Right lobe of liver (tissue), 6 donors: Measurements from ENCODE around the gene ERGIC3. TPM values are rescaled to one million over a fixed set of nuclear protein-coding genes. Genes with fewer than 3 reads are reported as not detected.

Experiments
- ATAC-seq, 4 donors: fragments of 200-7000 bp; cut with Tn5 transposase; one replicate each; pipeline ENCODE4 v1.9.1; 2020; ENCODE audit warnings: mild to moderate bottlenecking in 4 of 4, moderate library complexity in 4 of 4
- DNase-seq, 3 donors: peaks; one replicate each; pipeline ENCODE4 v3.0.0-alpha.2; 2020
- H3K27ac ChIP-seq, 3 donors: fragments of 200-600 bp; one replicate each; pipeline ENCODE4 v1.8.0; 2022
- H3K27me3 ChIP-seq, 2 donors: fragments of 200-600 bp; one replicate each; pipeline ENCODE4 v1.8.0; 2022
- H3K36me3 ChIP-seq, 4 donors: fragments of 200-600 bp; sonication (generic) in 1 of 4; one replicate each; pipeline versions ENCODE4 v1.5.1 to v1.8.0; 2017 to 2022; ENCODE audit warnings: control low read depth in 1 of 4
- H3K4me1 ChIP-seq, 4 donors: fragments of 200-600 bp; sonication (generic) in 1 of 4; one replicate each; pipeline versions ENCODE4 v1.5.1 to v1.8.0; 2017 to 2022; ENCODE audit warnings: control low read depth in 1 of 4
- H3K4me3 ChIP-seq, 3 donors: fragments of 200-600 bp; one replicate each; pipeline ENCODE4 v1.8.0; 2022
- H3K9me3 ChIP-seq, 4 donors: fragments of 200-600 bp; sonication (generic) in 1 of 4; one replicate each; pipeline versions ENCODE4 v1.5.1 to v1.8.0; 2017 to 2022; ENCODE audit warnings: control low read depth in 1 of 4
- POLR2A ChIP-seq: fragments of 450-650 bp; IDR thresholded peaks from one replicate; pipeline ENCODE4 v1.6.1; 2017; ENCODE audit warnings: antibody characterized with exemption, mild to moderate bottlenecking
- WGBS: methylation state at CpG from one replicate; pipeline ENCODE4 v1.1.6; 2018; ENCODE audit warnings: low coverage, low lambda C conversion rate; ENCODE audit not compliant: insufficient coverage; ENCODE audit errors: missing lambda C conversion rate; 5-methylcytosine and 5-hydroxymethylcytosine counted together
- intact Hi-C, 2 donors: fragments of 100-400 bp; cut with DNase I; formaldehyde crosslinking; loops; one replicate each; pipeline versions ENCODE4 v1.11.2 to v1.14.1; 2022
- total RNA-seq, 6 experiments: library from RNA; depleted of rRNA in 2 of 6; stranded (reverse); fragments of >200 nt in 2 of 6; fragmentation: NEBNext Ultra II Directional in 3 of 6; extraction: Animal tissue kit (Norgen Biotek cat#: 25700) in 3 of 6; gene quantifications; one replicate each; pipeline versions ENCODE4 v1.1.0 to v1.2.4, GENCODE V29; 2016 to 2023
- TF ChIP-seq, protein P1 (sequence below), 4 donors: fragments of 200-600 bp in 3 of 4; fragments of 450-650 bp in 1 of 4; IDR thresholded peaks; one replicate each; pipeline versions ENCODE4 v1.5.1 to v1.8.0; 2016 to 2022; ENCODE audit warnings: antibody characterized with exemption in 4 of 4, mild to moderate bottlenecking in 2 of 4
- donor health status: DM: no; HTN: yes; CAD: no.
- donor health status: DM: no; HTN: no; CAD: no.
- donor health status: DM: no; HTN: no; CAD: no.
- donor health status: DM: no; HTN: yes; CAD: no.
- donor health status: DM: no; HTN: yes; CAD: no.

The ERGIC3 gene
- total RNA-seq, 6 experiments from 2014 or later = 82.7 to 129 (median 112) TPM

DNA sequence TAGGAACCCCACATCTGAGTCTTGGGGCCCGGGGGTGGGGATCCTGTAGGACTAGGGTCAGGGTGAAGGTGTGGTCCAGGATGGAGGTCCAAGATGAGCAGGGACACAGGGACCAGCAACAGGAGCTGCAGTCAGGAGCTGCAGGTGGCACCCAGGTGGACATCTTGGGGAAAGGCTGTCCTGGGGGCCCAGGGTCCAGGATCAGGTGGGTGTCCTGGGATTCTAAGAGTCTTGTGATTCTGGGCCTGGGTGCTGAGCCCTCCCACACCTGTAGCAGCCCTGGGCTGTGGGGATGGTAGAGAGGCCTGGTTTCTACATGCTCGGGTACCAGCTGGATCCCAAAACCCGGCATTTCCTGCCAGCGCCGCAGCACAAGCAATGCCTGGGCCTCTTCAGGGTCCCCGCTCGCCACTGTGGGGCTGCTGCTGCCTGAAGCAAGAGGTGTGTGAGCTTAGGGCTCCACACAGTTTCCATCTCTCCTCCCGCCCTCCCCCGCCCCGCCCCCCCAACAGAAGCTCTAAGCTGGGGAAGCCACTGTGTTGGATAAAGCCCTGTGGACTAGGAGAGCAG lies 20.7 kb downstream of the ERGIC3 start:
- no peaks in the 10 kb centered on the region for H3K36me3 ChIP-seq
- DNase-seq (peak in 1 of 3 donors; percentile 27), ATAC-seq (no peak)
- no peaks in the 10 kb centered on the region for H3K27me3 ChIP-seq
- no peak overlapping the region for H3K27ac ChIP-seq
- intact Hi-C loops = no loop called here
- H3K4me3 ChIP-seq = no peak overlapping the region
- 60% methylated on average over 1 of the region's 10 CpGs for WGBS
- H3K4me1 ChIP-seq = no peaks in the 10 kb centered on the region
- TF ChIP-seq POLR2A = no peak
- TF ChIP-seq, protein P1, sequence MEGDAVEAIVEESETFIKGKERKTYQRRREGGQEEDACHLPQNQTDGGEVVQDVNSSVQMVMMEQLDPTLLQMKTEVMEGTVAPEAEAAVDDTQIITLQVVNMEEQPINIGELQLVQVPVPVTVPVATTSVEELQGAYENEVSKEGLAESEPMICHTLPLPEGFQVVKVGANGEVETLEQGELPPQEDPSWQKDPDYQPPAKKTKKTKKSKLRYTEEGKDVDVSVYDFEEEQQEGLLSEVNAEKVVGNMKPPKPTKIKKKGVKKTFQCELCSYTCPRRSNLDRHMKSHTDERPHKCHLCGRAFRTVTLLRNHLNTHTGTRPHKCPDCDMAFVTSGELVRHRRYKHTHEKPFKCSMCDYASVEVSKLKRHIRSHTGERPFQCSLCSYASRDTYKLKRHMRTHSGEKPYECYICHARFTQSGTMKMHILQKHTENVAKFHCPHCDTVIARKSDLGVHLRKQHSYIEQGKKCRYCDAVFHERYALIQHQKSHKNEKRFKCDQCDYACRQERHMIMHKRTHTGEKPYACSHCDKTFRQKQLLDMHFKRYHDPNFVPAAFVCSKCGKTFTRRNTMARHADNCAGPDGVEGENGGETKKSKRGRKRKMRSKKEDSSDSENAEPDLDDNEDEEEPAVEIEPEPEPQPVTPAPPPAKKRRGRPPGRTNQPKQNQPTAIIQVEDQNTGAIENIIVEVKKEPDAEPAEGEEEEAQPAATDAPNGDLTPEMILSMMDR (IDR thresholded peaks at IDR 0.05) = no peak
- no peaks in the 10 kb centered on the region for H3K9me3 ChIP-seq

- no peaks in the 10 kb centered on the region for H3K27me3 ChIP-seq
- TF ChIP-seq, protein P1 (IDR thresholded peaks at IDR 0.05) = no peak
- TF ChIP-seq POLR2A = no peak
- 77% methylated on average over 3 of the region's 10 CpGs for WGBS
- H3K27ac ChIP-seq = no peak overlapping the region
- ATAC-seq (no peak), DNase-seq (peak in 1 of 3 donors; percentile 45)
- intact Hi-C loops = no loop called here
- no peaks in the 10 kb centered on the region for H3K9me3 ChIP-seq
- H3K4me3 ChIP-seq = no peak overlapping the region
- H3K4me1 ChIP-seq = no peaks in the 10 kb centered on the region
- no peaks in the 10 kb centered on the region for H3K36me3 ChIP-seq
Measured at GRCh38 chr20:35563834-35564233, 22.0 kb downstream of the ERGIC3 start.

GRCh38 chr20:35564905-35565304 lies 23.0 kb downstream of the ERGIC3 start:
- Histone ChIP-seq H3K4me1 (no peaks in the 10 kb centered on the region), H3K36me3 (no peaks in the 10 kb centered on the region), H3K9me3 (no peaks in the 10 kb centered on the region), H3K27ac (no peak overlapping the region), H3K4me3 (no peak overlapping the region), H3K27me3 (no peaks in the 10 kb centered on the region)
- WGBS = 93% methylated on average over 3 of the region's 7 CpGs
- no peak for DNase-seq
- intact Hi-C loops = no loop called here
- ATAC-seq = no peak
- no peak for TF ChIP-seq POLR2A
- TF ChIP-seq, protein P1 (IDR thresholded peaks at IDR 0.05) = no peak

GRCh38 chr20:35568645-35569044 lies 26.8 kb downstream of the ERGIC3 start:
- H3K36me3 ChIP-seq = no peaks in the 10 kb centered on the region
- intact Hi-C loops = no loop called here
- no peak overlapping the region for H3K4me3 ChIP-seq
- 4% methylated on average over 2 of the region's 2 CpGs for WGBS
- no peaks in the 10 kb centered on the region for H3K4me1 ChIP-seq
- no peaks in the 10 kb centered on the region for H3K9me3 ChIP-seq
- DNase-seq (peak in 1 of 3 donors; percentile 11), ATAC-seq (peak in 3 of 4 donors; percentile 39 to 69 (median 49))
- H3K27me3 ChIP-seq = no peaks in the 10 kb centered on the region
- TF ChIP-seq, protein P1 (IDR thresholded peaks at IDR 0.05) = peak in 3 of 4 donors; percentile 15 to 17 (median 16)
- TF ChIP-seq POLR2A = no peak
- no peak overlapping the region for H3K27ac ChIP-seq

- H3K4me1 ChIP-seq = no peaks in the 10 kb centered on the region
- TF ChIP-seq, protein P1 (IDR thresholded peaks at IDR 0.05) = no peak
- TF ChIP-seq POLR2A = no peak
- DNase-seq (no peak), ATAC-seq (no peak)
- no peaks in the 10 kb centered on the region for H3K27me3 ChIP-seq
- no peaks in the 10 kb centered on the region for H3K36me3 ChIP-seq
- no peak overlapping the region for H3K4me3 ChIP-seq
- intact Hi-C loops = no loop called here
- no peaks in the 10 kb centered on the region for H3K9me3 ChIP-seq
- H3K27ac ChIP-seq = no peak overlapping the region
Measured at GRCh38 chr20:35571555-35571954, 29.7 kb downstream of the ERGIC3 start.
